Transverse colon (tissue), 4 donors: Measurements from ENCODE around the gene FAIM2.

Experiments used
- CTCF ChIP-seq, 5 experiments: fragments of 200-600 bp in 3 of 5; fragments of 450-650 bp in 2 of 5; sonication (generic) in 3 of 5; IDR thresholded peaks; 1 replicate in 2 of 5; 2 replicates in 3 of 5; pipeline ENCODE4 v1.5.1; 2016 to 2017; ENCODE audit warnings: antibody characterized with exemption in 5 of 5, inconsistent platforms in 3 of 5, mild to moderate bottlenecking in 2 of 5, moderate library complexity in 1 of 5
- POLR2AphosphoS5 ChIP-seq, 3 donors: sonication (generic); formaldehyde crosslinking; IDR thresholded peaks; one replicate each; pipeline ENCODE4 v1.6.1; 2016; ENCODE audit warnings: antibody characterized with exemption in 3 of 3

DNA sequence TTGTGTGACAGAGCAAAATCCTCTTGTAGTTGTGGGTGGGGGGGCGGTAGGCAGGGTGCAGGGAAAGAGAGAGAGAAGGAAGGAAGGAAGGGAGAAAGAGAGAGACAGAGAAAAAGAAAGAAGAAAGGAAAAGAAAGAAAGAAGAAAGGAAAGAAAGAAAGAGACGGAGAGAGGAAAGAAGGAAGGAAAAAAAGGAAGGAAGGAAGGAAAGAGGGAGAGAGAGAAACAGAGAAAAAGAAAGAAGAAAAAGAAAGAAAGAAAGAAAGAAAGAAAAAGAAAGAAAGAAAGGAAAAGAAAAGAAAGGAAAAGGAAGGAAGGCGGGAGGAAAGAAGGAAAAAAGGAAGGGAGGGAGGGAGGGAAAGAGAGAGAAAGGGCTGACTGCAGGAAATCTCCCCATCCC lies 17.6 kb upstream of the FAIM2 start:
- TF ChIP-seq POLR2AphosphoS5 (IDR thresholded peaks at IDR 0.05) (no peak), CTCF (IDR thresholded peaks at IDR 0.05) (no peak)
